MM.1S (cell line): Measurements from ENCODE around the gene TRHDE.

Experiments used
- EZH2 ChIP-seq: fragments of 300-600 bp; sonication (generic); optimal IDR thresholded peaks from 2 replicates; pipeline ENCODE3; 2017; ENCODE audit warnings: low read depth, mild to moderate bottlenecking, antibody characterized with exemption, low read length, mixed read lengths
- TF ChIP-seq, protein P1 (sequence below): fragments of 300-600 bp; sonication (generic); IDR thresholded peaks from 2 replicates; pipeline ENCODE4 v1.5.1; 2016; ENCODE audit warnings: antibody characterized with exemption, low read length, mixed read lengths

DNA sequence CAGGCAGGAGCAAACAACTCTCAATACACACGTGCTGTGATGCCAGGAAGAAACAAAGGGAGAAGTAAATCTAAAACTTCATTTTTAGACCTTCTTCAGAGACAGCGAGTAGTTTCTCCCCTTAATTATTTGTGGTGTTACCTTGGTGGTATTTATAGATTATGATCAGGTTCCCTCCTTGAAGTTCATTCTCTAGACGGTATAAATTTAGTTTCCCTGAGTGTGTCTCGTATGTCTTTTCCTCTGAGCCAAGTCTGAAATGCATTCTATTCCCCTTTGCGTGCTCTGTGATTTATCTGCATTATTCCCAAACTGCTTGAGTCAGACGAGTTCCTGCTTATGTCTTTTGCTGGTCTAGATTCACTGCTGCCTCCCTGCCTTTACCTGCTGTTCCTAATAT, 65.2 kb downstream of the TRHDE start:
- TF ChIP-seq EZH2, result no peak
- TF ChIP-seq, protein P1, sequence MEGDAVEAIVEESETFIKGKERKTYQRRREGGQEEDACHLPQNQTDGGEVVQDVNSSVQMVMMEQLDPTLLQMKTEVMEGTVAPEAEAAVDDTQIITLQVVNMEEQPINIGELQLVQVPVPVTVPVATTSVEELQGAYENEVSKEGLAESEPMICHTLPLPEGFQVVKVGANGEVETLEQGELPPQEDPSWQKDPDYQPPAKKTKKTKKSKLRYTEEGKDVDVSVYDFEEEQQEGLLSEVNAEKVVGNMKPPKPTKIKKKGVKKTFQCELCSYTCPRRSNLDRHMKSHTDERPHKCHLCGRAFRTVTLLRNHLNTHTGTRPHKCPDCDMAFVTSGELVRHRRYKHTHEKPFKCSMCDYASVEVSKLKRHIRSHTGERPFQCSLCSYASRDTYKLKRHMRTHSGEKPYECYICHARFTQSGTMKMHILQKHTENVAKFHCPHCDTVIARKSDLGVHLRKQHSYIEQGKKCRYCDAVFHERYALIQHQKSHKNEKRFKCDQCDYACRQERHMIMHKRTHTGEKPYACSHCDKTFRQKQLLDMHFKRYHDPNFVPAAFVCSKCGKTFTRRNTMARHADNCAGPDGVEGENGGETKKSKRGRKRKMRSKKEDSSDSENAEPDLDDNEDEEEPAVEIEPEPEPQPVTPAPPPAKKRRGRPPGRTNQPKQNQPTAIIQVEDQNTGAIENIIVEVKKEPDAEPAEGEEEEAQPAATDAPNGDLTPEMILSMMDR, result no peak
